Choroid plexus epithelial cell (primary cell): ENCODE results near the gene HSPG2.

Experiments
- DNase-seq: peaks from one replicate; pipeline ENCODE4 v3.0.0-alpha.2; 2010; ENCODE audit warnings: low read depth
- H3K4me3 ChIP-seq: 2 replicates; pipeline ENCODE4 v1.5.1; 2011; ENCODE audit warnings: low read depth, mild to moderate bottlenecking, control low read depth, low read length, moderate library complexity
- CTCF ChIP-seq: conservative IDR thresholded peaks from 2 replicates; pipeline ENCODE4 v1.5.1; 2011; ENCODE audit warnings: low read depth, mild to moderate bottlenecking, control low read depth, inconsistent platforms, low read length, moderate library complexity

The HSPG2 gene

GRCh38 chr1:21930629-21931170 is 6.4 kb downstream of the HSPG2 start:
- no peak for DNase-seq
- TF ChIP-seq CTCF, result no peak
- H3K4me3 ChIP-seq, result no peak overlapping the region

GRCh38 chr1:21930080-21930571 is 7.0 kb downstream of the HSPG2 start:
- TF ChIP-seq CTCF, result no peak
- DNase-seq, result no peak
- H3K4me3 ChIP-seq, result no peak overlapping the region

- H3K4me3 ChIP-seq, result no peak overlapping the region
- no peak for DNase-seq
- no peak for TF ChIP-seq CTCF
These were observed 9.4 kb downstream of the HSPG2 start for GRCh38 chr1:21927533-21928237.

GRCh38 chr1:21926814-21927532 is 10.1 kb downstream of the HSPG2 start:
- no peak overlapping the region for H3K4me3 ChIP-seq
- no peak for TF ChIP-seq CTCF
- DNase-seq, result no peak

GRCh38 chr1:21926065-21926464 is 11.0 kb downstream of the HSPG2 start:
- no peak overlapping the region for H3K4me3 ChIP-seq
- TF ChIP-seq CTCF, result no peak
- no peak for DNase-seq

- no peak overlapping the region for H3K4me3 ChIP-seq
- TF ChIP-seq CTCF, result no peak
- no peak for DNase-seq
These were observed 11.7 kb downstream of the HSPG2 start for GRCh38 chr1:21925334-21925940.
